T-helper 22 cell (primary cell): Measurements from ENCODE around the gene ANLN.
"Not testable (repeated sequence)": the region's sequence is repeated elsewhere in the genome, so short reads cannot be mapped to it uniquely, and the experiment has no call there.

Experiments used
- DNase-seq: peaks from one replicate; pipeline ENCODE4 v3.0.0-alpha.2; 2020; ENCODE audit warnings: low read depth

ANLN gene

GRCh38 chr7:36415144-36415543, 25.5 kb downstream of the ANLN start:
- no peak for DNase-seq

GRCh38 chr7:36416251-36416650, 26.6 kb downstream of the ANLN start:
- no peak for DNase-seq

- no peak for DNase-seq
Measured at GRCh38 chr7:36420307-36420706, 30.6 kb downstream of the ANLN start.

- DNase-seq: no peak
Measured at GRCh38 chr7:36422072-36422471, 32.4 kb downstream of the ANLN start.

GRCh38 chr7:36423633-36424032, 34.0 kb downstream of the ANLN start:
- no peak for DNase-seq

- no peak for DNase-seq
Measured at GRCh38 chr7:36430186-36430585, 40.5 kb downstream of the ANLN start.

- DNase-seq: no peak
Measured at GRCh38 chr7:36430881-36431280, 41.2 kb downstream of the ANLN start.

- no peak for DNase-seq
Measured at GRCh38 chr7:36438211-36438610, 48.5 kb downstream of the ANLN start.

- no peak for DNase-seq
Measured at GRCh38 chr7:36439624-36440023, 50.0 kb downstream of the ANLN start.

- DNase-seq: no peak
Measured at GRCh38 chr7:36440880-36441279, 51.2 kb downstream of the ANLN start.

GRCh38 chr7:36441344-36442022, 51.8 kb downstream of the ANLN start:
- no peak for DNase-seq

- DNase-seq: no peak
Measured at GRCh38 chr7:36448781-36449379, 59.2 kb downstream of the ANLN start.

- DNase-seq: no peak
Measured at GRCh38 chr7:36449685-36450084, 60.0 kb downstream of the ANLN start.

- DNase-seq: no peak
Measured at GRCh38 chr7:36453769-36454168, 64.1 kb downstream of the ANLN start.

- DNase-seq: no peak
Measured at GRCh38 chr7:36455646-36456045, 66.0 kb downstream of the ANLN start.

- DNase-seq: no peak
Measured at GRCh38 chr7:36456138-36456537, 66.5 kb downstream of the ANLN start.

GRCh38 chr7:36456548-36456947, 66.9 kb downstream of the ANLN start:
- no peak for DNase-seq

- no peak for DNase-seq
Measured at GRCh38 chr7:36459236-36459960, 69.7 kb downstream of the ANLN start.

- DNase-seq: no peak
Measured at GRCh38 chr7:36460811-36461429, 71.3 kb downstream of the ANLN start.

- DNase-seq: no peak
Measured at GRCh38 chr7:36462551-36463137, 73.0 kb downstream of the ANLN start.

- DNase-seq: no peak
Measured at GRCh38 chr7:36464271-36464670, 74.6 kb downstream of the ANLN start.

- not testable (repeated sequence) for DNase-seq
Measured at GRCh38 chr7:36466001-36466400, 76.3 kb downstream of the ANLN start.
